Activated CD8-positive, alpha-beta T cell treated with anti-CD3 and anti-CD28 coated beads for 36 hours (primary cell): ENCODE results near the gene NRIP2. TPM values are rescaled to one million over a fixed set of nuclear protein-coding genes. Genes with fewer than 3 reads are reported as not detected.

Source experiments
- ATAC-seq: fragments of 200-7000 bp; cut with Tn5 transposase; one replicate; pipeline ENCODE4 v1.10.0; 2021; ENCODE audit warnings: mild to moderate bottlenecking, moderate library complexity
- CTCF ChIA-PET: fragments of 350-600 bp; sonication (Branson Sonifier 250); formaldehyde crosslinking; loops from one replicate; lab custom pipeline; 2021; ENCODE audit warnings: antibody characterized with exemption; lab: Charles Lee
- POLR2A ChIA-PET: fragments of 350-600 bp; sonication (Branson Sonifier 250); formaldehyde crosslinking; loops from one replicate; lab custom pipeline; 2021; ENCODE audit warnings: antibody characterized with exemption; lab: Charles Lee
- DNase-seq: peaks from one replicate; pipeline ENCODE4 v3.0.0-alpha.2; 2020
- H3K27ac Mint-ChIP-seq: one replicate; pipeline ENCODE4 v1.8.0; 2021; ENCODE audit warnings: mild to moderate bottlenecking, mixed read lengths
- H3K27me3 Mint-ChIP-seq: one replicate; pipeline ENCODE4 v1.8.0; 2021; ENCODE audit warnings: mixed read lengths
- H3K36me3 Mint-ChIP-seq: one replicate; pipeline ENCODE4 v1.8.0; 2021; ENCODE audit warnings: low read depth, mixed read lengths
- H3K4me1 Mint-ChIP-seq: one replicate; pipeline ENCODE4 v1.8.0; 2021; ENCODE audit warnings: low read depth, mixed read lengths
- H3K4me3 Mint-ChIP-seq: one replicate; pipeline ENCODE4 v1.8.0; 2021; ENCODE audit warnings: mild to moderate bottlenecking, moderate library complexity, mixed read lengths
- H3K9me3 Mint-ChIP-seq: one replicate; pipeline ENCODE4 v1.8.0; 2021; ENCODE audit warnings: mixed read lengths
- intact Hi-C: fragments of 100-400 bp; cut with micrococcal nuclease; formaldehyde crosslinking; loops from one replicate; pipeline ENCODE4 v1.10.0; 2022
- total RNA-seq, 2 experiments: library from RNA; stranded (reverse); gene quantifications; one replicate each; pipeline ENCODE4 v1.2.3, GENCODE V29; 2021
- TF ChIP-seq, protein P1 (sequence below): fragments of 200-600 bp; IDR thresholded peaks from one replicate; pipeline ENCODE4 v1.8.0; 2022; ENCODE audit warnings: antibody characterized with exemption, mild to moderate bottlenecking

Gene NRIP2
- total RNA-seq, 2 experiments from 2014 or later = not detected

DNA sequence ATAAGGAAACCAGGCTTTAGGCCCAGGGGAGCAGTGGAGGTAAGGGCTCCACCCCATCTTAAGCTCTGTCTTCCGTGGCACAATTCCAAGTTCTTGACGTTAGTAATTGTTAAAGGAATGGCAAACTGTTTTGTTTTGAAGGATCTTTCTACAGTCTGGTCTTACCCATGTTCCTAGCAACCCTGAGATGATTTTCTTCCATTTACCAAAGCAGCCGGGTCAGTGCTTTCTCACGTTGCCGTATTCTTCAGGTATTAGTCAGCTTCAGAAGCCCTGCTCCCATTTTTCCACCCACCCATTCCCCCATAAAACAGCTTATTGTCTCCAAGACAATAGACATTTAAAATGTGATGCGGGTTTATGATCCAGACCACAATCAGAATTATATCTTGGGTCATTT, 10.3 kb downstream of the NRIP2 start:
- CTCF ChIA-PET = no interaction called here
- TF ChIP-seq, protein P1, sequence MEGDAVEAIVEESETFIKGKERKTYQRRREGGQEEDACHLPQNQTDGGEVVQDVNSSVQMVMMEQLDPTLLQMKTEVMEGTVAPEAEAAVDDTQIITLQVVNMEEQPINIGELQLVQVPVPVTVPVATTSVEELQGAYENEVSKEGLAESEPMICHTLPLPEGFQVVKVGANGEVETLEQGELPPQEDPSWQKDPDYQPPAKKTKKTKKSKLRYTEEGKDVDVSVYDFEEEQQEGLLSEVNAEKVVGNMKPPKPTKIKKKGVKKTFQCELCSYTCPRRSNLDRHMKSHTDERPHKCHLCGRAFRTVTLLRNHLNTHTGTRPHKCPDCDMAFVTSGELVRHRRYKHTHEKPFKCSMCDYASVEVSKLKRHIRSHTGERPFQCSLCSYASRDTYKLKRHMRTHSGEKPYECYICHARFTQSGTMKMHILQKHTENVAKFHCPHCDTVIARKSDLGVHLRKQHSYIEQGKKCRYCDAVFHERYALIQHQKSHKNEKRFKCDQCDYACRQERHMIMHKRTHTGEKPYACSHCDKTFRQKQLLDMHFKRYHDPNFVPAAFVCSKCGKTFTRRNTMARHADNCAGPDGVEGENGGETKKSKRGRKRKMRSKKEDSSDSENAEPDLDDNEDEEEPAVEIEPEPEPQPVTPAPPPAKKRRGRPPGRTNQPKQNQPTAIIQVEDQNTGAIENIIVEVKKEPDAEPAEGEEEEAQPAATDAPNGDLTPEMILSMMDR = no peak
- Mint-ChIP-seq H3K4me1 (peaks cover 4% of the 10 kb centered on the region), H3K9me3 (no peaks in the 10 kb centered on the region), H3K36me3 (peaks cover 42% of the 10 kb centered on the region), H3K4me3 (no peak overlapping the region), H3K27me3 (no peaks in the 10 kb centered on the region), H3K27ac (no peak overlapping the region)
- no peak for DNase-seq
- no peak for ATAC-seq
- POLR2A ChIA-PET = no interaction called here
- intact Hi-C loops = no loop called here

DNA sequence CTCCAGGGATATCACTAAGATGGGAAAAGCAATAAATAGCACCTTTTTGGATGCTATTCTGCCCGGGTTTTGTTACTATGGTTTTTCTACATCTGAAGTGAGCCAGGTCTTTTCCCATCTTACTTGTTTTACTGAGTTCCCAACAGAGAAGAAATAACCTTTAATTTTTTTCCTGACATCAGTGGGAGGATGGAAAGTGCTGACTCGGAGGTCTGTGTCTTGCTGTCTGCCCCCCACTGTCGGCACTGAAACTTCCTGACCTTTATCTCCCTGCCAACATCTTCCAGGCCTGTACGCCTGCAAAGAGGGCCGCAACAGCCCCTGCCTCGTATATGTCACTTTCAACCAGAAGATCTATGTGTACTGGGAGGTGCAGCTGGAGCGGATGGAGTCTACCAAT, 11.4 kb downstream of the NRIP2 start:
- H3K27ac Mint-ChIP-seq = no peak overlapping the region
- H3K36me3 Mint-ChIP-seq = peaks cover 37% of the 10 kb centered on the region
- no peak for ATAC-seq
- no peak overlapping the region for H3K4me3 Mint-ChIP-seq
- no peak for DNase-seq
- intact Hi-C loops = no loop called here
- no peaks in the 10 kb centered on the region for H3K27me3 Mint-ChIP-seq
- TF ChIP-seq, protein P1 = no peak
- ChIA-PET CTCF (interaction anchor here (0.5 to 1.0 kb wide), 2 partner anchors 9 to 30 kb away, joined by 3 read pairs; no protein-coding TSS in a partner anchor), POLR2A (no interaction called here)
- H3K4me1 Mint-ChIP-seq = peaks cover 4% of the 10 kb centered on the region
- no peaks in the 10 kb centered on the region for H3K9me3 Mint-ChIP-seq

DNA sequence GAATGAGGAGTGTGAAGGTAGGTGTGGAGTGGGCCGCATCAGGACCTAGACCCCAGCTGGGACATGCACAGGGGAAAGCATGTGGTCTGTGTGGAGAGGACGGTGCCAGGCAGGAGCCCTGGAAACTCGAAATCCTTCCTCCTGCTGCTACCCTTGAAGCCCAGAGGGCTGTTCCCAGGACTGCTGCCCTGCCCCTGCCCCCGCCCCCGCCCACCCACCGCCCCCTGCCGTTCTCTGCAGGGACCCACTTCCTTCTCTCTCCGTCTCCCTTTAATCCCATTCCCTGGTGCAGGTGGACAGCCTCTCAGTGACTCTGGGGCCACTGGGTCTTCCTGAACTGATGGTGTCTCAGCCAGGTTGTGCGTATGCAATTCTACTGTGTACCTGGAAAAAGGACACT, 14.4 kb downstream of the NRIP2 start:
- Mint-ChIP-seq H3K36me3 (peaks cover 52% of the 10 kb centered on the region), H3K4me3 (no peak overlapping the region), H3K4me1 (peaks cover 13% of the 10 kb centered on the region), H3K27ac (no peak overlapping the region), H3K9me3 (peaks cover under 1% of the 10 kb centered on the region), H3K27me3 (no peaks in the 10 kb centered on the region)
- ATAC-seq (no peak), DNase-seq (no peak)
- TF ChIP-seq, protein P1 = no peak
- ChIA-PET CTCF (no interaction called here), POLR2A (no interaction called here)
- intact Hi-C loops = no loop called here

DNA sequence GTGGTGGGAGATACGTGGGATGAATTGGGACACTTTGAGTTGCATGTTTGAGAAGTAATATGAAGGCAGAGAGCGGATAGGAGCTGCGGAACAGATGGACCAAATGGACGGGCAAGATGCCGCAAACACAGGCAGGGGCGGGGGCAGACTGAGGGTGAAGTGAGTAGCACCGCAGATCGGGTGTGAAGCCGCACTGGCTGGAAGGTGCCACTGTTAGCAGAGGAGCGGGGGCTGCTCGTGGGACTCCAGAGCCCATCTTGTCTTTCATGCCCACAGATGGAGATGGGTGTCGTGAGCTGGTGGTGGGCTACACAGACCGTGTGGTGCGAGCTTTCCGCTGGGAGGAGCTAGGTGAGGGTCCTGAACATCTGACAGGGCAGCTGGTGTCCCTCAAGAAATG, 15.0 kb downstream of the NRIP2 start:
- Mint-ChIP-seq H3K27me3 (no peaks in the 10 kb centered on the region), H3K4me3 (no peak overlapping the region), H3K27ac (no peak overlapping the region), H3K9me3 (peaks cover 1% of the 10 kb centered on the region), H3K4me1 (peaks cover 18% of the 10 kb centered on the region), H3K36me3 (peaks cover 57% of the 10 kb centered on the region)
- ChIA-PET POLR2A (interaction anchor here (0.7 kb wide), 1 partner anchor 538 kb away, joined by 3 read pairs; no protein-coding TSS in a partner anchor), CTCF (interaction anchor here (1.3 kb wide), 1 partner anchor 34 kb away, joined by 6 read pairs; no protein-coding TSS in a partner anchor)
- no peak for DNase-seq
- TF ChIP-seq, protein P1 = no peak
- intact Hi-C loops = no loop called here
- ATAC-seq = no peak

DNA sequence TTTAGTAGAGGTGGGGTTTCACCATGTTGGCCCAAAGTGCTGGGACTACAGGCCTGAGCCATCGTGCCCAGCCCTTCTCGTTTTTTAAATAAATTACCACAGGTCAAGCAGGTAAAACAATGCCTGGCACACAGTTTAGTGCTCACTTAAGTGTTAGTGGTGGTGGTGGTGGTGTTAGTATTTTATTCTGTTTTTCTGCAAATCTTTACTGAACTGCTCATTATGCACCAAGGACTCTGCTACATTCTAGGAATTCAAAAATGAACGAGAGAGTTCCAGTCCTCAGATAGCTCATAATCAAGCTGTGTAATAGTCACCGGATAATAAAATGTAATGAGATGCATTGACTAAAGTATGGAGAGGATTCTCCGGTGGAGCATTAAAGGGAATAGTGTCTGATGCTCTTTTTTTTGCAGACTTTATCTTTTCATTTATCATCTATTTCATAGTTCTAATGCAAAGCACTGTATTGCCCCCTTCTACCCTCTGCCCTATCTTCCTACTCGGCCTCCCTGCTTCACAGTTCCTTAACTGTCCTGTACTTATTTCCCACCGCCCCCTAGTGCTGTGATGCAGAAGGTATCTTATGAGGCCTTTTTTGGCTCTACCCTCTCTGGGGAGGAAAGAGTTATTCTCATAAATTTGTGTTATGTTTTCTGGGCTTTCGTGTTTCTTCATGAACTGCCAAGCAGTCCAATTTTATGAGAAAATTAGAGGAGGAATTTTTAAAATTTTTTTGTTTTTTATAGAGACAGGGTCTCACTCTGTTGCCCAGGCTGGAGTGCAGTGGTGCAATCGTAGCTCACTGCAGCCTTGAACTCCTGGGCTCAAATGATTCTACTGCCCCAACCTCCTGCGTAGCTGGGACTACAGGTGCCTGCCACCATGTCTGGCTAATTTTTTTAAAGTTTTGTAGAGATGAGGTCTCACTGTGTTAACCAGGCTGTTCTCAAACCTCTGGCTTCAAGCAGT, 21.3 kb downstream of the NRIP2 start:
- H3K9me3 Mint-ChIP-seq = peaks cover 1% of the 10 kb centered on the region
- DNase-seq (peak; percentile 79), ATAC-seq (peak; percentile 37)
- intact Hi-C loops = no loop called here
- peaks cover 34% of the 10 kb centered on the region for H3K4me1 Mint-ChIP-seq
- peak overlapping the region; percentile 93 for H3K4me3 Mint-ChIP-seq
- TF ChIP-seq, protein P1 = peak; percentile 71
- H3K27me3 Mint-ChIP-seq = no peaks in the 10 kb centered on the region
- peak overlapping the region; percentile 98 for H3K27ac Mint-ChIP-seq
- POLR2A ChIA-PET = interaction anchor here (0.6 to 4.9 kb wide), 6 partner anchors 18 to 122 kb away, joined by 3 to 27 read pairs (median 3); partner anchors contain the start of genes FKBP4, FOXM1 and RHNO1
- CTCF ChIA-PET = interaction anchor here (1.1 to 3.3 kb wide), 5 partner anchors 13 to 131 kb away, joined by 3 to 21 read pairs (median 10); partner anchors contain the start of gene FKBP4
- peaks cover 33% of the 10 kb centered on the region for H3K36me3 Mint-ChIP-seq
